GM23248 (cell line): ENCODE measurements around the gene TRO. TPM values are rescaled to one million over a fixed set of nuclear protein-coding genes. Genes with fewer than 3 reads are reported as not detected.

Experiments used
- DNase-seq: peaks from one replicate; pipeline ENCODE4 v3.0.0-alpha.2; 2015
- H2AFZ ChIP-seq: fragments of 200-600 bp; sonication (generic); 2 replicates; pipeline ENCODE4 v1.6.1; 2016; ENCODE audit warnings: antibody characterized with exemption
- H3F3A ChIP-seq: fragments of 200-600 bp; sonication (generic); 2 replicates; pipeline ENCODE4 v1.6.1; 2016; ENCODE audit warnings: mild to moderate bottlenecking, antibody characterized with exemption, mixed run types; ENCODE audit not compliant: insufficient read depth
- H3K27ac ChIP-seq: fragments of 200-600 bp; sonication (generic); 2 replicates; pipeline ENCODE4 v1.5.1; 2016; ENCODE audit warnings: mild to moderate bottlenecking
- H3K27me3 ChIP-seq: fragments of 200-600 bp; sonication (generic); replicated peaks from 2 replicates; pipeline ENCODE4 v1.6.1; 2016; ENCODE audit warnings: mild to moderate bottlenecking; ENCODE audit not compliant: insufficient read depth
- H3K36me3 ChIP-seq: fragments of 200-600 bp; sonication (generic); 2 replicates; pipeline ENCODE4 v1.6.1; 2016; ENCODE audit warnings: low read depth, mild to moderate bottlenecking
- H3K4me1 ChIP-seq: fragments of 200-600 bp; sonication (generic); 2 replicates; pipeline ENCODE4 v1.6.1; 2016; ENCODE audit warnings: mild to moderate bottlenecking; ENCODE audit not compliant: insufficient read depth
- H3K4me2 ChIP-seq: fragments of 200-600 bp; sonication (generic); one replicate; pipeline ENCODE4 v1.6.1; 2016; ENCODE audit warnings: mild to moderate bottlenecking; ENCODE audit not compliant: unreplicated experiment
- H3K4me3 ChIP-seq: fragments of 200-600 bp; sonication (generic); 2 replicates; pipeline ENCODE4 v1.5.1; 2016; ENCODE audit warnings: mild to moderate bottlenecking
- H3K79me2 ChIP-seq: fragments of 200-600 bp; sonication (generic); 2 replicates; pipeline ENCODE4 v1.6.1; 2016; ENCODE audit warnings: mild to moderate bottlenecking; ENCODE audit not compliant: insufficient read depth
- H3K9ac ChIP-seq: fragments of 200-600 bp; sonication (generic); 2 replicates; pipeline ENCODE4 v1.6.1; 2016; ENCODE audit warnings: mild to moderate bottlenecking
- H3K9me2 ChIP-seq: fragments of 200-600 bp; sonication (generic); 2 replicates; pipeline ENCODE4 v1.6.1; 2016; ENCODE audit warnings: mixed run types, mild to moderate bottlenecking, moderate library complexity; ENCODE audit not compliant: insufficient read depth
- H3K9me3 ChIP-seq: fragments of 200-600 bp; sonication (generic); one replicate; pipeline ENCODE4 v1.6.1; 2017; ENCODE audit warnings: low read depth
- H4K20me1 ChIP-seq: fragments of 200-600 bp; sonication (generic); 2 replicates; pipeline ENCODE4 v1.6.0; 2016; ENCODE audit not compliant: insufficient read depth
- EZH2 ChIP-seq: fragments of 200-600 bp; sonication (generic); IDR thresholded peaks from 2 replicates; pipeline ENCODE4 v1.6.1; 2018; ENCODE audit warnings: antibody characterized with exemption, mild to moderate bottlenecking; ENCODE audit not compliant: insufficient read depth, poor library complexity, severe bottlenecking
- EZH2phosphoT487 ChIP-seq: fragments of 200-600 bp; sonication (generic); IDR thresholded peaks from 2 replicates; pipeline ENCODE4 v1.6.1; 2018; ENCODE audit warnings: antibody characterized with exemption, moderate library complexity, mild to moderate bottlenecking, low read depth; ENCODE audit not compliant: insufficient read depth
- WGBS, 2 experiments: methylation state at CpG; one replicate each; pipeline ENCODE4 v1.1.6; 2015 to 2017; ENCODE audit warnings: low lambda C conversion rate in 2 of 2, low coverage in 1 of 2; ENCODE audit errors: missing lambda C conversion rate in 2 of 2; 5-methylcytosine and 5-hydroxymethylcytosine counted together
- in situ Hi-C: fragments of 300-500 bp; cut with MboI; formaldehyde crosslinking; loops from 2 replicates; pipeline ENCODE4 v1.15.0; 2020
- polyA plus RNA-seq: library from polyadenylated mRNA; unstranded; fragments of >200 nt; fragmentation: Nextera tagmentation; extraction: Ambion mirVana; gene quantifications from 2 replicates; pipeline ENCODE4 v1.2.1, GENCODE V29; 2016
- total RNA-seq: library from RNA; depleted of rRNA; stranded (reverse); fragments of >200 nt; shearing (Covaris generic); gene quantifications from 2 replicates; pipeline ENCODE4 v1.2.3, GENCODE V29; 2014

TRO gene
- total and polyA plus RNA-seq, 2 experiments from 2014 or later = 13.6 to 17.7 TPM

DNA sequence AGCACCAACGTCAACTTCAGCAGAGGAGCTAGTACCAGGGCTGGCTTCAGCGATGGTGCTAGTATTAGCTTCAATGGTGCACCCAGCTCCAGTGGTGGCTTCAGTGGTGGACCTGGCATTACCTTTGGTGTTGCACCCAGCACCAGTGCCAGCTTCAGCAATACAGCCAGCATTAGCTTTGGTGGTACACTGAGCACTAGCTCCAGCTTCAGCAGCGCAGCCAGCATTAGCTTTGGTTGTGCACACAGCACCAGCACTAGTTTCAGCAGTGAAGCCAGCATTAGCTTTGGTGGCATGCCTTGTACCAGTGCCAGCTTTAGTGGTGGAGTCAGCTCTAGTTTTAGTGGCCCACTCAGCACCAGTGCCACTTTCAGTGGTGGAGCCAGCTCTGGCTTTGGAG, 8.3 kb downstream of the TRO start:
- TF ChIP-seq EZH2phosphoT487 = no peak
- TF ChIP-seq EZH2 = no peak
- H2AFZ ChIP-seq = no peak overlapping the region
- H3K4me2 ChIP-seq = no peak overlapping the region
- no peak overlapping the region for H3K9ac ChIP-seq
- no peaks in the 10 kb centered on the region for H3K79me2 ChIP-seq
- in situ Hi-C loops = no loop called here
- no peaks in the 10 kb centered on the region for H3K4me1 ChIP-seq
- 95 to 100% methylated on average over 2 of the region's 3 CpGs for WGBS, 2 experiments
- H3K9me2 ChIP-seq = no peaks in the 10 kb centered on the region
- no peak for DNase-seq
- H3K27me3 ChIP-seq = no peaks in the 10 kb centered on the region
- no peak overlapping the region for H3K4me3 ChIP-seq
- H4K20me1 ChIP-seq = no peaks in the 10 kb centered on the region
- no peaks in the 10 kb centered on the region for H3F3A ChIP-seq
- no peak overlapping the region for H3K27ac ChIP-seq
- H3K9me3 ChIP-seq = no peaks in the 10 kb centered on the region
- no peaks in the 10 kb centered on the region for H3K36me3 ChIP-seq

DNA sequence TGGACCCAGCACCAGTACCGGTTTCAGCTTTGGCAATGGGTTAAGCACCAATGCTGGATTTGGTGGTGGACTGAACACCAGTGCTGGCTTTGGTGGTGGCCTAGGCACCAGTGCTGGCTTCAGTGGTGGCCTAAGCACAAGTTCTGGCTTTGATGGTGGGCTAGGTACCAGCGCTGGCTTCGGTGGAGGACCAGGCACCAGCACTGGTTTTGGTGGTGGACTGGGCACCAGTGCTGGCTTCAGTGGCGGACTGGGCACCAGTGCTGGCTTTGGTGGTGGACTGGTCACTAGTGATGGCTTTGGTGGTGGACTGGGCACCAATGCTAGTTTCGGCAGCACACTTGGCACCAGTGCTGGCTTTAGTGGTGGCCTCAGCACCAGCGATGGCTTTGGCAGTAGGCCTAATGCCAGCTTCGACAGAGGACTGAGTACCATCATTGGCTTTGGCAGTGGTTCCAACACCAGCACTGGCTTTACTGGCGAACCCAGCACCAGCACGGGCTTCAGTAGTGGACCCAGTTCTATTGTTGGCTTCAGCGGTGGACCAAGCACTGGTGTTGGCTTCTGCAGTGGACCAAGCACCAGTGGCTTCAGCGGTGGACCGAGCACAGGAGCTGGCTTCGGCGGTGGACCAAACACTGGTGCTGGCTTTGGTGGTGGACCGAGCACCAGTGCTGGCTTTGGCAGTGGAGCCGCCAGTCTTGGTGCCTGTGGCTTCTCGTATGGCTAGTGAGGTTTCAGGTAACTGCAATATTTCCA, 9.8 kb downstream of the TRO start:
- Histone ChIP-seq H3K4me1 (no peaks in the 10 kb centered on the region), H3K36me3 (no peaks in the 10 kb centered on the region), H3K27ac (no peak overlapping the region), H3K9ac (no peak overlapping the region), H3K79me2 (no peaks in the 10 kb centered on the region), H2AFZ (no peak overlapping the region), H3K27me3 (no peaks in the 10 kb centered on the region), H3F3A (no peaks in the 10 kb centered on the region), H4K20me1 (no peaks in the 10 kb centered on the region), H3K9me2 (no peaks in the 10 kb centered on the region), H3K9me3 (no peaks in the 10 kb centered on the region), H3K4me3 (no peak overlapping the region), H3K4me2 (no peak overlapping the region)
- 84 to 86% methylated on average over 7 to 8 of the region's 17 CpGs for WGBS, 2 experiments
- DNase-seq = no peak
- TF ChIP-seq EZH2phosphoT487 (no peak), EZH2 (no peak)
- in situ Hi-C loops = no loop called here

DNA sequence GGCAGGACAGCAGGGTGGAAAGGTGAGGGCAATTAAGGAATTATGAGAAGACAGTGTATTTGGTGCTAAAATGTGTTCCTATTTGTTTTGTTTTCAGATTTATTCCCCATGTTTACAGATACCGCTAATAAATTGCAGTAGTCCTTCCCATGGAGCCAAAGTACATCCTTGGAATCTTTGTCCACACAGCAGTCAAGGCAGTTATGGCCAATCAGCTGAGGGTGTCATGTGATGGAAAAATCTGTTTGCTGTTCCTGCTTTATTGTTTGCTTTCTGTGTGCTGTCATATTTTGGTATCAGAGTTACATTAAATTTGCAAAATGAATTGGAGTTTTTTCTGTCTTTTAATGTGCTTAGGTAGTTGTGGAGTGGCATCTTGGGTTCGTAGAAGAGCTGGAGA, 10.5 kb downstream of the TRO start:
- DNase-seq = no peak
- Histone ChIP-seq H3K4me3 (no peak overlapping the region), H3K27me3 (no peaks in the 10 kb centered on the region), H3F3A (no peaks in the 10 kb centered on the region), H3K27ac (no peak overlapping the region), H3K4me1 (no peaks in the 10 kb centered on the region), H3K36me3 (no peaks in the 10 kb centered on the region), H2AFZ (no peak overlapping the region), H3K9me2 (no peaks in the 10 kb centered on the region), H4K20me1 (no peaks in the 10 kb centered on the region), H3K79me2 (no peaks in the 10 kb centered on the region), H3K9ac (no peak overlapping the region), H3K4me2 (no peak overlapping the region), H3K9me3 (no peaks in the 10 kb centered on the region)
- no peak for TF ChIP-seq EZH2
- no peak for TF ChIP-seq EZH2phosphoT487
- 57 to 79% methylated on average over 2 of the region's 2 CpGs for WGBS, 2 experiments
- in situ Hi-C loops = no loop called here

DNA sequence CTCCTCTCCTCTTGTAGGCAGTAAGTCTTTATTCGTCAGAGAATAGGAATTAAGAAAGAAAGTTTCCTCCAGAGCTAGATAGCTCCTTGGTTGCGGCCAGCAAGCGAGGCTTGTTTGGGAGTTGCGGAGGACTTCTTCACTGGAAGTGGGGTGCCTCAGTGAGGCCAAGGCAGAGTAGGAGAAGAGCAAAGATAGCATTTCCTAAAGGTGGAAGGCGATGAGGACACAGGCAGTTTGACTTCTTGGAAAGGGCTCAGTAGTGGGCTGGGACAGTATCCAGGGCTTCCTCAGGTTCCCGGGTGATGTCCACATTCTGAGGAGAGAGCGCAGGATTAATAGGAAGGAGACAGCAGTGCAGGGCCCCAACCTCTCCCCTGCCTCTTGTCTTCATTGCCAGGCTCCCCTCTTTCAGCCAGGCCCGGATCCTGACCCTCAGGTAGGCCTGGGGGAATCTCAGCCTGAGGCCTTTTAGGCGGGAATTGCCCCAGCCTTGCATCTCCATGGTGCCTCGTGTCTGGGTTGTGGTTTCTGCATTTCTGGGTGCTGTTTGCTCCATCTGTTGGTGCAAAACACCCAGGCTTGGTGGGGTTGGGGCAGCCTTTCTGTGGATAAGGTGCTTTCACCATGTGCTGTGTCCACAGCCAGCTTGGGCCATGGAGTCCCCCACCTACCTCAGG, 12.7 kb downstream of the TRO start:
- no peaks in the 10 kb centered on the region for H3K36me3 ChIP-seq
- no peaks in the 10 kb centered on the region for H3K9me2 ChIP-seq
- H4K20me1 ChIP-seq = no peaks in the 10 kb centered on the region
- no peaks in the 10 kb centered on the region for H3K79me2 ChIP-seq
- H3K4me3 ChIP-seq = no peak overlapping the region
- H3K9ac ChIP-seq = no peak overlapping the region
- TF ChIP-seq EZH2phosphoT487 = no peak
- TF ChIP-seq EZH2 = no peak
- no peak overlapping the region for H3K4me2 ChIP-seq
- in situ Hi-C loops = no loop called here
- 86 to 92% methylated on average over 6 to 10 of the region's 10 CpGs for WGBS, 2 experiments
- no peaks in the 10 kb centered on the region for H3K4me1 ChIP-seq
- no peak overlapping the region for H2AFZ ChIP-seq
- no peaks in the 10 kb centered on the region for H3K27me3 ChIP-seq
- no peaks in the 10 kb centered on the region for H3F3A ChIP-seq
- H3K27ac ChIP-seq = no peak overlapping the region
- H3K9me3 ChIP-seq = no peaks in the 10 kb centered on the region
- no peak for DNase-seq
